Measurements from ENCODE around the gene COPS3. TPM values are rescaled to one million over a fixed set of nuclear protein-coding genes. Genes with fewer than 3 reads are reported as not detected.

Gene COPS3
- polyA plus RNA-seq, 1 donor from 2014 or later, result 213 TPM

- no peak for TF ChIP-seq RAD21 (conservative IDR thresholded peaks at IDR 0.05)
Observed at GRCh38 chr17:17300624-17301568, 19.9 kb upstream of the COPS3 start (continued).

- Histone ChIP-seq H3F3A (ENCODE audit: insufficient read depth, low read length, poor library complexity, severe bottlenecking) (no peaks in the 10 kb centered on the region), H3K36me3 (ENCODE audit: insufficient read depth, low read length) (no peaks in the 10 kb centered on the region), H3K9ac (ENCODE audit: low read length) (no peak overlapping the region), H4K20me1 (ENCODE audit: insufficient read depth) (no peaks in the 10 kb centered on the region), H3K79me2 (replicated peaks; ENCODE audit: insufficient read depth, low read length) (no peaks in the 10 kb centered on the region), H3K9me3 (ENCODE audit: low read length) (no peaks in the 10 kb centered on the region), H3K4me3 (ENCODE audit: low read length) (no peak overlapping the region), H3K27ac (ENCODE audit: low read length) (no peak overlapping the region), H3K27me3 (ENCODE audit: insufficient read depth, low read depth, low read length) (peaks cover 2% of the 10 kb centered on the region), H2AFZ (ENCODE audit: low read depth, low read length) (no peak overlapping the region), H3K9me2 (ENCODE audit: insufficient read depth, low read length) (no peaks in the 10 kb centered on the region), H3K4me2 (ENCODE audit: low read length) (no peak overlapping the region)
- TF ChIP-seq EP300 (conservative IDR thresholded peaks at IDR 0.05; ENCODE audit: poor library complexity, severe bottlenecking) (no peak), SMC3 (conservative IDR thresholded peaks at IDR 0.05; ENCODE audit: poor library complexity) (no peak), MXI1 (conservative IDR thresholded peaks at IDR 0.05; ENCODE audit: poor library complexity, severe bottlenecking) (no peak), POLR2AphosphoS5 (IDR thresholded peaks at IDR 0.05) (no peak), EZH2 (IDR thresholded peaks at IDR 0.05; ENCODE audit: borderline replicate concordance, insufficient read depth, low read length, poor library complexity, severe bottlenecking) (no peak), REST (IDR thresholded peaks at IDR 0.05; ENCODE audit: borderline replicate concordance) (no peak), RAD21 (conservative IDR thresholded peaks at IDR 0.05) (no peak), CTCF (IDR thresholded peaks at IDR 0.05; ENCODE audit: poor library complexity, severe bottlenecking) (no peak), TAF1 (IDR thresholded peaks at IDR 0.05; ENCODE audit: low read depth) (no peak)
Observed at GRCh38 chr17:17298108-17298507, 17.1 kb upstream of the COPS3 start.

GRCh38 chr17:17297217-17297616 lies 16.2 kb upstream of the COPS3 start:
- TF ChIP-seq MXI1 (conservative IDR thresholded peaks at IDR 0.05; ENCODE audit: poor library complexity, severe bottlenecking) (no peak), EZH2 (IDR thresholded peaks at IDR 0.05; ENCODE audit: borderline replicate concordance, insufficient read depth, low read length, poor library complexity, severe bottlenecking) (no peak), RAD21 (conservative IDR thresholded peaks at IDR 0.05) (no peak), EP300 (conservative IDR thresholded peaks at IDR 0.05; ENCODE audit: poor library complexity, severe bottlenecking) (no peak), CTCF (IDR thresholded peaks at IDR 0.05; ENCODE audit: poor library complexity, severe bottlenecking) (no peak), REST (IDR thresholded peaks at IDR 0.05; ENCODE audit: borderline replicate concordance) (no peak), SMC3 (conservative IDR thresholded peaks at IDR 0.05; ENCODE audit: poor library complexity) (no peak), TAF1 (IDR thresholded peaks at IDR 0.05; ENCODE audit: low read depth) (no peak), POLR2AphosphoS5 (IDR thresholded peaks at IDR 0.05) (no peak)
- Histone ChIP-seq H3K27me3 (ENCODE audit: insufficient read depth, low read depth, low read length) (peaks cover 2% of the 10 kb centered on the region), H4K20me1 (ENCODE audit: insufficient read depth) (no peaks in the 10 kb centered on the region), H3K9me2 (ENCODE audit: insufficient read depth, low read length) (no peaks in the 10 kb centered on the region), H3K36me3 (ENCODE audit: insufficient read depth, low read length) (no peaks in the 10 kb centered on the region), H3K4me3 (ENCODE audit: low read length) (no peak overlapping the region), H2AFZ (ENCODE audit: low read depth, low read length) (no peak overlapping the region), H3K9me3 (ENCODE audit: low read length) (no peaks in the 10 kb centered on the region), H3K27ac (ENCODE audit: low read length) (no peak overlapping the region), H3F3A (ENCODE audit: insufficient read depth, low read length, poor library complexity, severe bottlenecking) (no peaks in the 10 kb centered on the region), H3K79me2 (replicated peaks; ENCODE audit: insufficient read depth, low read length) (no peaks in the 10 kb centered on the region), H3K9ac (ENCODE audit: low read length) (no peak overlapping the region), H3K4me2 (ENCODE audit: low read length) (no peak overlapping the region)
